ENCODE data around the gene DAB2.
"Not testable (repeated sequence)": the region's sequence is repeated elsewhere in the genome, so short reads cannot be mapped to it uniquely, and the experiment has no call there.

DAB2 gene

GRCh38 chr5:39417979-39418378 lies 6.8 kb downstream of the DAB2 start:
- no peak for DNase-seq

- no peak for DNase-seq
Observed at GRCh38 chr5:39415201-39415600, 9.6 kb downstream of the DAB2 start.

GRCh38 chr5:39414426-39414825 lies 10.4 kb downstream of the DAB2 start:
- DNase-seq, result no peak

- no peak for DNase-seq
Observed at GRCh38 chr5:39413771-39414170, 11.0 kb downstream of the DAB2 start.

- no peak for DNase-seq
Observed at GRCh38 chr5:39412721-39413394, 11.9 kb downstream of the DAB2 start.

- no peak for DNase-seq
Observed at GRCh38 chr5:39411985-39412384, 12.8 kb downstream of the DAB2 start.

GRCh38 chr5:39411061-39411460 lies 13.7 kb downstream of the DAB2 start:
- no peak for DNase-seq

- DNase-seq, result no peak
Observed at GRCh38 chr5:39409033-39409432, 15.7 kb downstream of the DAB2 start.

GRCh38 chr5:39405083-39405843 lies 19.5 kb downstream of the DAB2 start:
- DNase-seq, result no peak

GRCh38 chr5:39403761-39404160 lies 21.0 kb downstream of the DAB2 start:
- DNase-seq, result not testable (repeated sequence)

- DNase-seq, result not testable (repeated sequence)
Observed at GRCh38 chr5:39402140-39402539, 22.6 kb downstream of the DAB2 start.

- DNase-seq, result no peak
Observed at GRCh38 chr5:39400713-39401578, 23.8 kb downstream of the DAB2 start.

- no peak for DNase-seq
Observed at GRCh38 chr5:39399135-39400036, 25.4 kb downstream of the DAB2 start.

- DNase-seq, result no peak
Observed at GRCh38 chr5:39396843-39397242, 27.9 kb downstream of the DAB2 start.

- DNase-seq, result no peak
Observed at GRCh38 chr5:39395521-39395920, 29.3 kb downstream of the DAB2 start.

- no peak for DNase-seq
Observed at GRCh38 chr5:39394946-39395345, 29.8 kb downstream of the DAB2 start.

- DNase-seq, result no peak
Observed at GRCh38 chr5:39390945-39391344, 33.8 kb downstream of the DAB2 start.

- DNase-seq, result no peak
Observed at GRCh38 chr5:39387293-39387692, 37.5 kb downstream of the DAB2 start.

- no peak for DNase-seq
Observed at GRCh38 chr5:39384271-39384670, 40.5 kb downstream of the DAB2 start.

- no peak for DNase-seq
Observed at GRCh38 chr5:39381376-39381775, 43.4 kb downstream of the DAB2 start.

- no peak for DNase-seq
Observed at GRCh38 chr5:39379693-39380092, 45.1 kb downstream of the DAB2 start.

- no peak for DNase-seq
Observed at GRCh38 chr5:39377613-39378012, 47.2 kb downstream of the DAB2 start.
